Diencephalon (tissue), 1 donor: Measurements from ENCODE around the gene ZNF844. TPM values are rescaled to one million over a fixed set of nuclear protein-coding genes. Genes with fewer than 3 reads are reported as not detected.

Experiments
- small RNA-seq: library from RNA; depleted of rRNA; stranded (forward); fragments of <200 nt; gene quantifications from one replicate; pipeline ENCODE3, GENCODE V24; 2014
- total RNA-seq: library from RNA; depleted of rRNA; stranded (reverse); fragments of >200 nt; gene quantifications from one replicate; pipeline ENCODE4 v1.2.3, GENCODE V29; 2014

Gene ZNF844
- 12.9 TPM for total RNA-seq

GRCh38 chr19:12064590-12065538, at the start of gene ZNF844:
Gene ZNF844, plus strand, starts transcription at chr19:12064731. Its CDS starts 143 bp downstream, at chr19:12064874.

GRCh38 chr19:12035220-12036172, 29.0 kb upstream of the ZNF844 start, which contains the start of gene ZNF433:
Gene ZNF433, minus strand, starts transcription at chr19:12035679. Its CDS starts 140 bp downstream, at chr19:12035539.

GRCh38 chr19:12052497-12053169, 11.9 kb upstream of the ZNF844 start, which contains the start of gene ZNF878:
Gene ZNF878, minus strand, starts transcription at chr19:12052961. Its CDS starts 160 bp downstream, at chr19:12052801.

Small RNAs within 50 kb of the gene (small RNA-seq; reads per million reads assigned to genes)
- gene RF00019 (not detected), gene RNA5SP465 (not detected), gene RNA5SP466 (not detected), gene RNA5SP467 (not detected)

Other genes with a start within 250 kb of the ZNF844 start
- 32.3 TPM for gene ZNF439, start 216.0 kb upstream of the ZNF844 start, total RNA-seq
- 22.1 TPM for gene ZNF69, start 176.9 kb upstream of the ZNF844 start, total RNA-seq
- 15.0 TPM for gene ZNF700, start 139.6 kb upstream of the ZNF844 start, total RNA-seq
- gene ZNF763, start 99.7 kb upstream of the ZNF844 start, total RNA-seq = 3.5 TPM
- gene ZNF433, start 29.1 kb upstream of the ZNF844 start, total RNA-seq = 14.1 TPM
- gene ZNF878, start 11.8 kb upstream of the ZNF844 start, total RNA-seq = 0.46 TPM
- 8.5 TPM for gene ZNF20, start 75.6 kb downstream of the ZNF844 start, total RNA-seq
- gene ZNF625, start 92.0 kb downstream of the ZNF844 start, total RNA-seq = 24.5 TPM
- gene ZNF136, start 98.4 kb downstream of the ZNF844 start, total RNA-seq = 24.7 TPM
- 18.0 TPM for gene ZNF44, start 230.2 kb downstream of the ZNF844 start, total RNA-seq